ENCODE data around the gene AP5S1. TPM values are rescaled to one million over a fixed set of nuclear protein-coding genes. Genes with fewer than 3 reads are reported as not detected.

The AP5S1 gene
- total and polyA plus RNA-seq, 2 donors from 2014 or later: 16.0 to 19.5 TPM

- Histone ChIP-seq H3K9ac (ENCODE audit: low read length in 3 of 3) (no peak overlapping the region), H3K9me3 (ENCODE audit: control insufficient read depth in 2 of 3, insufficient read depth in 1 of 3, low read length in 3 of 3) (no peaks in the 10 kb centered on the region), H3K27me3 (ENCODE audit: control insufficient read depth, insufficient read depth, low read length) (no peaks in the 10 kb centered on the region), H3K27ac (ENCODE audit: low read depth in 2 of 2, low read length in 2 of 2) (no peak overlapping the region), H3K4me3 (ENCODE audit: low read length in 3 of 3) (no peak overlapping the region), H3K36me3 (ENCODE audit: control insufficient read depth in 2 of 3, insufficient read depth in 3 of 3, low read length in 3 of 3) (peaks cover 2 to 41% (median 28%) of the 10 kb centered on the region in 3 donors), H3K4me1 (ENCODE audit: control insufficient read depth in 2 of 3, insufficient read depth in 2 of 3, low read depth in 1 of 3, low read length in 3 of 3) (no peaks in the 10 kb centered on the region)
- FAIRE-seq: no peak
- intact Hi-C loops (cut with DNase I): no loop called here
- DNase-seq: no peak
- TF ChIP-seq CTCF (IDR thresholded peaks at IDR 0.05; ENCODE audit: borderline replicate concordance, extremely low read depth, insufficient read depth): no peak
Observed at GRCh38 chr20:3867802-3868201, 47.5 kb downstream of the AP5S1 start.

- DNase-seq (peak in 1 of 5 donors; percentile 48), FAIRE-seq (no peak)
- Histone ChIP-seq H3K27ac (ENCODE audit: low read depth in 2 of 2, low read length in 2 of 2) (no peak overlapping the region), H3K9ac (ENCODE audit: low read length in 3 of 3) (no peak overlapping the region), H3K4me3 (ENCODE audit: low read length in 3 of 3) (no peak overlapping the region), H3K4me1 (ENCODE audit: control insufficient read depth in 2 of 3, insufficient read depth in 2 of 3, low read depth in 1 of 3, low read length in 3 of 3) (no peaks in the 10 kb centered on the region), H3K9me3 (ENCODE audit: control insufficient read depth in 2 of 3, insufficient read depth in 1 of 3, low read length in 3 of 3) (no peaks in the 10 kb centered on the region), H3K36me3 (ENCODE audit: control insufficient read depth in 2 of 3, insufficient read depth in 3 of 3, low read length in 3 of 3) (peaks cover 0 to 28% (median 16%) of the 10 kb centered on the region in 3 donors), H3K27me3 (ENCODE audit: control insufficient read depth, insufficient read depth, low read length) (no peaks in the 10 kb centered on the region)
- intact Hi-C loops (cut with DNase I): no loop called here
- TF ChIP-seq CTCF (IDR thresholded peaks at IDR 0.05; ENCODE audit: borderline replicate concordance, extremely low read depth, insufficient read depth): no peak
Observed at GRCh38 chr20:3869839-3870634, 49.7 kb downstream of the AP5S1 start.

GRCh38 chr20:3871550-3872265 is 51.4 kb downstream of the AP5S1 start:
- Histone ChIP-seq H3K4me1 (ENCODE audit: control insufficient read depth in 2 of 3, insufficient read depth in 2 of 3, low read depth in 1 of 3, low read length in 3 of 3) (no peaks in the 10 kb centered on the region), H3K9me3 (ENCODE audit: control insufficient read depth in 2 of 3, insufficient read depth in 1 of 3, low read length in 3 of 3) (no peaks in the 10 kb centered on the region), H3K27me3 (ENCODE audit: control insufficient read depth, insufficient read depth, low read length) (no peaks in the 10 kb centered on the region), H3K4me3 (ENCODE audit: low read length in 3 of 3) (no peak overlapping the region), H3K27ac (ENCODE audit: low read depth in 2 of 2, low read length in 2 of 2) (no peak overlapping the region), H3K9ac (ENCODE audit: low read length in 3 of 3) (no peak overlapping the region), H3K36me3 (ENCODE audit: control insufficient read depth in 2 of 3, insufficient read depth in 3 of 3, low read length in 3 of 3) (peaks cover 0 to 21% (median 9%) of the 10 kb centered on the region in 3 donors)
- no peak for TF ChIP-seq CTCF (IDR thresholded peaks at IDR 0.05; ENCODE audit: borderline replicate concordance, extremely low read depth, insufficient read depth)
- FAIRE-seq: no peak
- DNase-seq: peak in 2 of 5 donors; percentile 41 to 44
- intact Hi-C loops (cut with DNase I): no loop called here

Measured in kidney (tissue), 14 donors.